ENCODE measurements around the gene SCN5A. TPM values are rescaled to one million over a fixed set of nuclear protein-coding genes. Genes with fewer than 3 reads are reported as not detected.

Gene SCN5A
- total and polyA plus RNA-seq, 8 donors = 0.09 to 0.97 (median 0.83) TPM

GRCh38 chr3:38532529-38532928 lies 117.0 kb downstream of the SCN5A start:
- Histone ChIP-seq H3K4me1 (no peaks in the 10 kb centered on the region), H3K36me3 (peaks cover 0 to 12% of the 10 kb centered on the region in 2 donors), H3K27me3 (no peaks in the 10 kb centered on the region), H3K9me3 (no peaks in the 10 kb centered on the region), H3K27ac (no peak overlapping the region), H3K4me3 (no peak overlapping the region)
- DNase-seq (no peak), ATAC-seq (no peak)
- intact Hi-C loops (cut with DNase I) = no loop called here
- no peak for TF ChIP-seq CTCF (IDR thresholded peaks at IDR 0.05)

GRCh38 chr3:38528457-38528856 lies 121.0 kb downstream of the SCN5A start:
- no peak overlapping the region for H3K4me3 ChIP-seq
- TF ChIP-seq CTCF (IDR thresholded peaks at IDR 0.05) = no peak
- H3K27ac ChIP-seq = no peak overlapping the region
- H3K9me3 ChIP-seq = no peaks in the 10 kb centered on the region
- no peaks in the 10 kb centered on the region for H3K27me3 ChIP-seq
- DNase-seq = no peak
- no peak for ATAC-seq
- intact Hi-C loops (cut with DNase I) = no loop called here
- H3K36me3 ChIP-seq = peaks cover 5 to 47% of the 10 kb centered on the region in 2 donors
- H3K4me1 ChIP-seq = no peaks in the 10 kb centered on the region

GRCh38 chr3:38526792-38527191 lies 122.7 kb downstream of the SCN5A start:
- no peak for TF ChIP-seq CTCF (IDR thresholded peaks at IDR 0.05)
- Histone ChIP-seq H3K36me3 (peaks cover 5 to 63% of the 10 kb centered on the region in 2 donors), H3K9me3 (no peaks in the 10 kb centered on the region), H3K4me1 (no peaks in the 10 kb centered on the region), H3K27ac (no peak overlapping the region), H3K27me3 (no peaks in the 10 kb centered on the region), H3K4me3 (no peak overlapping the region)
- intact Hi-C loops (cut with DNase I) = no loop called here
- no peak for ATAC-seq
- no peak for DNase-seq

- H3K4me3 ChIP-seq = no peak overlapping the region
- intact Hi-C loops (cut with DNase I) = loop anchor here in 1 of 2 donors (5.0 kb wide), 1 partner anchor 123 kb away; the partner anchor contains the start of gene SCN5A
Measured at GRCh38 chr3:38524141-38524739, 125.2 kb downstream of the SCN5A start.

GRCh38 chr3:38522002-38522401 lies 127.5 kb downstream of the SCN5A start:
- intact Hi-C loops (cut with DNase I) = loop anchor here in 1 of 2 donors (5.0 kb wide), 1 partner anchor 125 kb away; the partner anchor contains the start of gene SCN5A
- Histone ChIP-seq H3K4me1 (no peaks in the 10 kb centered on the region), H3K27ac (no peak overlapping the region), H3K4me3 (no peak overlapping the region), H3K9me3 (no peaks in the 10 kb centered on the region), H3K27me3 (no peaks in the 10 kb centered on the region), H3K36me3 (peaks cover 5 to 52% of the 10 kb centered on the region in 2 donors)
- DNase-seq (no peak), ATAC-seq (no peak)
- no peak for TF ChIP-seq CTCF (IDR thresholded peaks at IDR 0.05)

More at GRCh38 chr3:38524141-38524739, 125.2 kb downstream of the SCN5A start:
- Histone ChIP-seq H3K27me3 (no peaks in the 10 kb centered on the region), H3K36me3 (peaks cover 5 to 65% of the 10 kb centered on the region in 2 donors), H3K9me3 (no peaks in the 10 kb centered on the region), H3K27ac (no peak overlapping the region), H3K4me1 (no peaks in the 10 kb centered on the region)
- DNase-seq = no peak
- no peak for TF ChIP-seq CTCF (IDR thresholded peaks at IDR 0.05)
- ATAC-seq = no peak

Measured in left lung (tissue), 10 donors.